Colon (tissue), 2 donors: ENCODE results near the gene RETREG1.
"Not testable (repeated sequence)": the region's sequence is repeated elsewhere in the genome, so short reads cannot be mapped to it uniquely, and the experiment has no call there.

Experiments
- FAIRE-seq: peaks from 2 replicates; lab custom pipeline; 2012; peaks lifted over from hg19 to GRCh38; lab: Jason Lieb, UNC
- donor health status: control.
- donor health status: control.

The RETREG1 gene

DNA sequence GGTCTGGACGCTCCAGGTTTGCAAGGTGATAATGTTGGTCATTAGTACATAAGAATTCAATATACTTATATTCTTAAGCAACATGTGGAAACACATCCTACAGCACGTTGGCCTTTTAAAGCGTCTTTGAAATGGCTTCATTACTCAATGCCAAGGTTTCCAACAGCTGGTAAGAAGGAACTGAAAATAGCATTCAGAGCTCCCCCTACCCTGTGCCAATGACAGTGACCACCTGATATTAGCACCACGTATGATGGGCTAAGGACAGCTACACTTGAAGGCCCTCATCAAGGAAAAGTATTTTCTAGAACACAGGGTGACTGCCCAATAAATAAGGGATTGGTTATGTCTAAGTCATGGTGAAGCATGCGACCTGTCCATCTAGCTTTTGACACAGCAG lies 161.1 kb downstream of the RETREG1 start:
- FAIRE-seq: no peak

DNA sequence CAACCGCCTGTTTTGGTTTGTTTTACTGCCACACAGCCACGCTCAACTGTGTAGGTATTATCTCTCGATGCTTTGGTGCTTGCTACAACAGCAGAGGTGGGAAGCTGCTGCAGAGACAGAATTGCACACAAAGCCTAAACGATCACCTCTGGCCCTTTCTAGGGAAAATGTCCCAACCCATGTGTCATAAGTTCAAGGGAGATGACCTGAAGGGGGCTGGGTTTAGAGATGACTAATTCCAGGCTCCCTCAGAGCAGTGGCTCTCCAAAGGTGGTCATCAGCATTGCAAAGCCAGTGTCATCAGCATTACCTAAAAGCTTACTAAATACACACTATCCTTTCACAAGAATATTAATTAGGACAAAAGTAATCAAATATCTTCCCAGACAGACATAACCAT lies 162.1 kb downstream of the RETREG1 start:
- no peak for FAIRE-seq

DNA sequence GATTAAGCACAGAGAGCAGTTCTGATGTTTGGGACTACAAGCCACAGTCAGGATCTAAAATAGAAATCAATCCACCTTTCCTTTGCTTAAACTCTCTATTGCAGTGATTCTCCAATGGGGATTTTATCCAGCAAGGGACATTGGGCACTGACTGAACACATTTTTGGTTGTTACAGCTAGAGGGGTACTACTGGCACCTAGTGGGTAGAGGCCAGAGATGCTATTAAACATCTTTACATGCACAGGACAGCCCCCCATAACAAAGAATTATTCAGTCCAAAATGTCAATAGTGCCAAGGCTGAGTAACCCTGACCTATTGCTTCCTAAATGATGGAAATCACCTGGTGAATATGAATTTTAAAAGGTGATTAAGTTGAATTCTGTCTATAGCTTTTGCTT lies 163.2 kb downstream of the RETREG1 start:
- FAIRE-seq: no peak

DNA sequence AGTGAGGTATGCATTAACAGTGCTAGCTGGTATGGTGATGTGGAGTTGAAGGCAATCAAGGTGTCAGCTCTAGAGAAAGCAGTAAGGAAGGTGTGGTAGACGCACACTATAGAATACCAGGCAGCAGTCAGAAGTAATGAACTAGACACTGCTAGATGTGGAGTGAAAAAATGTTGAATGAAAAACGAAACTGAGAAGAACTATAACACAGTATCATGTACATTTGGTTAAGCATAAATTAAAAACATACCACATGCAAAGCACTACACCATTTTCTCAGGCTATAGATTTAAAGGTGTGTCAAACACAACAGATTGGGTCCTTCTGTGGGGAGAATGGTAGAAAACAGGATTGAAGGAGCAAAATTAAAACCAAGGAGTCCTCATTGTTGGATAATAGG lies 166.6 kb downstream of the RETREG1 start:
- no peak for FAIRE-seq

DNA sequence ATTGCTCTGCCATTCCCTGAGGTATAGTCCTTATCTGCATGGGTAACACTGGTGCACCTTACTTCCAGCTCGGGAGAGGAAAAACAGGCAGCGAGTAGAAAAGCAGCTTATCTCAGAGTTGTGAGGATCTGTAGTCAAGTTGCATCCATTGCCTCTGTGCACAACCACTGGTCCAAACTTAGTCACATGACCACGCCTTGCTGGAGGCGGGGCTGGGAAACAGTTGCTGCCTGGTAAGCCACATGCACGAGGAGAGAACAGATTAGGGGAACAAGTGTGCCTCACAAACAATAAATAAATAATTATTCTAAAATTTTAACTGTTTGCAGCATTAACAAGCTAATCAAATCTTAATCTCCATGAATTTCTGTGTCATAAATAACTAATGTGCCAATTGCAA lies 169.8 kb downstream of the RETREG1 start:
- FAIRE-seq: no peak

DNA sequence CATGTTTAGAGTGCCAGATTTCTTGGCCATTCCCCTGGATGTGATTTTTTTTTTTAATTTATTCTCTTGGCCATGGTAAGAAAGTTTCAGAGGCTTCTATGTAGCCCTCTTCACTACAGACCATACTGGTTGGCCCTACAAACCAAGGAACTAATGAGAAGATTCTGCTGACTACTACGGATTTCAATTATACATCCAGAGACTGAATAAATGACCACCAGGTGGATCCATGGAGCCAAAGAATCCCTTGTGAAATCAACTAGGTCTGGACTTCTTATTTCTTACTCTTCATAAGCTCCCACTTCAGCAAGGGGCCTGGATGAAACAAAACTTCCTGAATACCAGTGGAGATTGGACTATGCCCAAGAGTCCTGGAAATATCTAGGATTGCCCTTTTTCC lies 178.8 kb downstream of the RETREG1 start:
- FAIRE-seq: no peak

DNA sequence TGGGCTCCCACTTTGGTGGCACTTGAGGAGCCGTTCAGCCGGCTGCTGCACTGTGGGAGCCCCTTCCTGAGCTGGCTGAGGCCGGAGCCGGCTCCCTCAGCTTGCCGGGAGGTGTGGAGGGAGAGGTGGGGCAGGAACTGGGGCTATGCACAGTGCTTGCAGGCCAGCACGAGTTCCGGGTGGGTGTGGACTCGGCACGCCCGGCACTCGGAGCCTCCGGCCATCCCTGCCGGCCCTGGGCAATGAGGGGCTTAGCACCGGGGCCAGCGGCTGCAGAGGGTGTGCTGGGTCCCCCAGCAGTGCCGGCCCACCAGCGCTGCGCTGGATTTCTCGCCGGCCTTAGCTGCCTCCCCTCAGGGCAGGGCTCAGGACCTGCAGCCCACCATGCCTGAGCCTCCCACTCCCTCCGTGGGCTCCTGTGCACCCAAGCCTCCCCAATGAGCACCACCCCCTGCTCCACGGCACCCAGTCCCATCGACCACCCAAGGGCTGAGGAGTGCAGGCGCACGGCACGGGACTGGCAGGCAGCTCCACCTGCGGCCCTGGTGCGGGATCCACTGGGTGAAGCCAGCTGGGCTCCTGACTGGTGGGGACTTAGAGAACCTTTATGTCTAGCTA lies 180.6 kb downstream of the RETREG1 start:
- not testable (repeated sequence) for FAIRE-seq

DNA sequence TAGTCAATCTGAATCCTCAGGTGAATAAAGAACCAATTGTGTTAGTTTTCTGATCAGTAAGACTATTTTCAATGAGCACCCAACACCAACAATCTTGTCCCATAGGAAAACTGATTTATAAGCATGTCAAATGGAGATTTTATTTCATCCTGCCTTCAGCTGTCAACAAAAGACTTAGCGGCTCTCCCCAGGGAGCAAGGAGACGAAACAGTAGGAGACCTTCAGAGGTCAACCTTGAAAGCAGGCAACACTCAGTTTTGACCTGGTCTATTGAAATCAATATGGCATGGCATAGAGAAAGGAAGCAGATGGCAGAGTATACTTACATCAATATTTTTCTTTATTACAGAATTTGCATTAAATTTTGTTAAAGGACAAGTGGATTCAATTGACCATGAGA lies 185.3 kb downstream of the RETREG1 start:
- FAIRE-seq: no peak

DNA sequence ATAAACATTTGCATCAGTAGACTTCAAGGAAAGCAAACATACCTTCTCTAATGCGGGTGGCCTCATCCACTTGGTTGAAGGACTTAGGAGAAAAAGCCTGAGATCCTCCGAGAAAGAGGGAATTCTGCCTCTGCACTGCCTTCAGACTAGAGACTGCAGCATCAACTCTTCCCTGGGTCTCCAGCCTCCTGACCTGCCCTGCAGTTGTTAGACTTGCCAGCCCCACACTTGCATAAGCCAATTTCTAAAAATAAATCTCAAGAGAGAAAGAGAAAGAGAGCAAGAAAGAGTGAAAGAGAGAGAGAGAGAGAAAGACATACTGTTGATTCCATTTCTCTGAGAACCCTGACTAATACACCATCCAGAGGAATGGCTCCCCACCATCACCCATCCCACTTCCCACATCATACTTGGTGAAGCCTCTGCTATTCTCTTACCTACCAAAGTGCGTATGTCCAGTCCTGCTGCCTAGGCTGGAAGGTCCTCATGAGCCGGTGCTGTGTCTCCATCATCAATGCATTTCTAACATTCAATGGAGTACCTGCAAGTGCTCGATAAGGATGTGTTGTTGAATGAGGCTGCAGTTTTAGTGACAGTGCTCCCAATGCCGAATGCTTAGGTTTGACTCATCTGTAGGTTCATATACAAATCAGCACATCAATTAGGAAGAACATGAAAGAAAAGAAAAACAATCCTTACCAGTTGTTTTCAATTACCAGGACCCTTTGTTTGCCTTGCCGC lies 186.3 kb downstream of the RETREG1 start:
- no peak for FAIRE-seq

DNA sequence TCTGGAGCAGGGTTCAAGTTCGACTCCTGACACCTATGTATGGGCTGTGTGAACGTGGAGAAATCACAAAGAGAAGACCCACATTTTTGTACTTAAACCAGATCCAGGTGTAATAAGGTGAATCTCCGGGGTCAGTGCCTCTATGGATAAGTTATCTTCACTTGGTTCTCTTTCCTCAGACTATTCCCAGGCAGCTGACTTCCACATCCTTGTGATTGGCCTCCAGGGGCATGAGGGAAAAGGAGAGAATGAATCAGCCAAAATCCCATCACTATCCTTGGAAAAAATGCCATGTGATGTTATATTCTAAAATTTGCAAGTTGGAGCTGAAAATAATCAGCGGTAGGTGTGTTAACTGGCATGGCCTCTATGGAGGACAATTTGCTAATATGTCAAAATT lies 188.4 kb downstream of the RETREG1 start:
- FAIRE-seq: no peak

DNA sequence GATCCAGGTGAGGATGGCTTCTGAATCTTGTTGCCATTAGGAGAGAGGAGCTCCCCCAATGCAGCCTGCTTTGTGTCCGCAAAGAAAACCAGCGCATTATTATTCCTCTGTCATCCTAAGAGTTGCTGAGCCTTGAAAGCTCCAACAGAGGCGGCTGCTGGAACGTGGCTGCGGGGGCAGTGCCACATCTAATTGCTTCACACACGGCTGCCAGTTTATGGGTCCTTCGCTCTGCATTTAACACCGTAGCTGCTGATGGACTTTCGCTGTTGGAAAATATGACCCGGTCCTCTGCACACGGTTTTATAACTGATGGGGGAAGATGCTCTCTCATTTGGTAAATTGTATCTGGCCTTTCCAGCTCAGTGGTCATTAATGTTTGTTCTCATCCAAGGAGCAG lies 189.2 kb downstream of the RETREG1 start:
- FAIRE-seq: no peak
